Left lung (tissue), 10 donors: ENCODE measurements around the gene PLEKHD1. TPM values are rescaled to one million over a fixed set of nuclear protein-coding genes. Genes with fewer than 3 reads are reported as not detected.

Experiments
- ATAC-seq: fragments of 200-7000 bp; cut with Tn5 transposase; one replicate; pipeline ENCODE4 v1.9.1; 2020; ENCODE audit warnings: moderate library complexity
- DNase-seq, 4 donors: peaks; one replicate each; pipeline ENCODE4 v3.0.0-alpha.2; 2013 to 2020
- H3K27ac ChIP-seq, 2 donors: fragments of 200-600 bp; sonication (generic) in 1 of 2; one replicate each; pipeline versions ENCODE4 v1.5.0 to v1.8.0; 2020 to 2021
- H3K27me3 ChIP-seq, 2 donors: fragments of 200-600 bp; sonication (generic) in 1 of 2; one replicate each; pipeline versions ENCODE4 v1.5.0 to v1.8.0; 2020 to 2021
- H3K36me3 ChIP-seq, 2 donors: fragments of 200-600 bp; sonication (generic) in 1 of 2; one replicate each; pipeline versions ENCODE4 v1.5.0 to v1.8.0; 2020 to 2021
- H3K4me1 ChIP-seq, 2 donors: fragments of 200-600 bp; one replicate each; pipeline ENCODE4 v1.8.0; 2021
- H3K4me3 ChIP-seq, 2 donors: fragments of 200-600 bp; sonication (generic) in 1 of 2; one replicate each; pipeline versions ENCODE4 v1.5.0 to v1.8.0; 2020 to 2021; ENCODE audit warnings: mild to moderate bottlenecking in 1 of 2
- H3K9me3 ChIP-seq, 2 donors: fragments of 200-600 bp; sonication (generic) in 1 of 2; one replicate each; pipeline versions ENCODE4 v1.5.0 to v1.8.0; 2020 to 2021
- CTCF ChIP-seq, 2 donors: fragments of 200-600 bp; sonication (generic) in 1 of 2; IDR thresholded peaks; one replicate each; pipeline versions ENCODE4 v1.5.0 to v1.8.0; 2021; ENCODE audit warnings: antibody characterized with exemption in 2 of 2
- intact Hi-C, 2 donors: fragments of 100-400 bp; cut with DNase I; formaldehyde crosslinking; loops; one replicate each; pipeline versions ENCODE4 v1.11.2 to v1.14.2; 2022
- polyA plus RNA-seq, 6 donors: library from polyadenylated mRNA; unstranded; fragments of 120-200 nt; gene quantifications; one replicate each; pipeline ENCODE4 v1.2.1, GENCODE V29; 2013; ENCODE audit not compliant: insufficient read length in 6 of 6
- total RNA-seq, 2 donors: library from RNA; stranded (reverse); fragmentation: NEBNext Ultra II Directional; extraction: Animal tissue kit (Norgen Biotek cat#: 25700); gene quantifications; one replicate each; pipeline ENCODE4 v1.2.1, GENCODE V29; 2021
- donor health status: DM: no; HTN: yes; CAD: no.
- donor health status: DM: no; HTN: no; CAD: no.

The PLEKHD1 gene
- total and polyA plus RNA-seq, 8 donors = 0.11 to 0.61 (median 0.18) TPM

- H3K4me1 ChIP-seq = no peaks in the 10 kb centered on the region
Measured at GRCh38 chr14:69500096-69500495, 15.6 kb downstream of the PLEKHD1 start.

GRCh38 chr14:69500736-69501135, 16.2 kb downstream of the PLEKHD1 start:
- ATAC-seq = no peak

More at GRCh38 chr14:69500096-69500495, 15.6 kb downstream of the PLEKHD1 start:
- Histone ChIP-seq H3K4me3 (no peak overlapping the region), H3K36me3 (no peaks in the 10 kb centered on the region), H3K27me3 (no peaks in the 10 kb centered on the region), H3K27ac (no peak overlapping the region), H3K9me3 (no peaks in the 10 kb centered on the region)
- ATAC-seq (no peak), DNase-seq (no peak)
- intact Hi-C loops = no loop called here
- TF ChIP-seq CTCF (IDR thresholded peaks at IDR 0.05) = no peak

GRCh38 chr14:69501423-69501838, 16.9 kb downstream of the PLEKHD1 start:
- TF ChIP-seq CTCF (IDR thresholded peaks at IDR 0.05) = no peak

More at GRCh38 chr14:69500736-69501135, 16.2 kb downstream of the PLEKHD1 start:
- no peaks in the 10 kb centered on the region for H3K36me3 ChIP-seq
- no peaks in the 10 kb centered on the region for H3K27me3 ChIP-seq
- H3K4me1 ChIP-seq = no peaks in the 10 kb centered on the region
- no peak overlapping the region for H3K4me3 ChIP-seq
- DNase-seq = no peak
- no peaks in the 10 kb centered on the region for H3K9me3 ChIP-seq
- TF ChIP-seq CTCF (IDR thresholded peaks at IDR 0.05) = no peak
- H3K27ac ChIP-seq = no peak overlapping the region
- intact Hi-C loops = no loop called here

GRCh38 chr14:69504775-69505174, 20.2 kb downstream of the PLEKHD1 start:
- no peaks in the 10 kb centered on the region for H3K4me1 ChIP-seq
- no peaks in the 10 kb centered on the region for H3K36me3 ChIP-seq
- no peak overlapping the region for H3K27ac ChIP-seq
- ATAC-seq (no peak), DNase-seq (no peak)
- H3K9me3 ChIP-seq = no peaks in the 10 kb centered on the region
- H3K4me3 ChIP-seq = no peak overlapping the region
- no peaks in the 10 kb centered on the region for H3K27me3 ChIP-seq
- intact Hi-C loops = no loop called here
- no peak for TF ChIP-seq CTCF (IDR thresholded peaks at IDR 0.05)

More at GRCh38 chr14:69501423-69501838, 16.9 kb downstream of the PLEKHD1 start:
- intact Hi-C loops = no loop called here
- no peak overlapping the region for H3K4me3 ChIP-seq
- no peaks in the 10 kb centered on the region for H3K36me3 ChIP-seq
- H3K4me1 ChIP-seq = no peaks in the 10 kb centered on the region
- no peaks in the 10 kb centered on the region for H3K27me3 ChIP-seq
- no peak overlapping the region for H3K27ac ChIP-seq
- no peaks in the 10 kb centered on the region for H3K9me3 ChIP-seq
- ATAC-seq (peak; percentile 13), DNase-seq (peak in 1 of 4 donors; percentile 49)

GRCh38 chr14:69505338-69506240, 21.1 kb downstream of the PLEKHD1 start:
- Histone ChIP-seq H3K27ac (no peak overlapping the region), H3K4me3 (no peak overlapping the region), H3K4me1 (no peaks in the 10 kb centered on the region), H3K27me3 (no peaks in the 10 kb centered on the region), H3K36me3 (no peaks in the 10 kb centered on the region), H3K9me3 (no peaks in the 10 kb centered on the region)
- intact Hi-C loops = no loop called here
- ATAC-seq = peak; percentile 82
- no peak for TF ChIP-seq CTCF (IDR thresholded peaks at IDR 0.05)
- no peak for DNase-seq
